HG02840 (cell line): ENCODE data around the gene P2RX2.

Source experiments
- ATAC-seq: cut with Tn5 transposase; IDR thresholded peaks from one replicate; pipeline ENCODE4 v1.9.1; 2021; ENCODE audit warnings: mild to moderate bottlenecking, moderate library complexity, moderate number of reproducible peaks; ENCODE audit not compliant: unreplicated experiment, low FRiP score

Gene P2RX2

DNA sequence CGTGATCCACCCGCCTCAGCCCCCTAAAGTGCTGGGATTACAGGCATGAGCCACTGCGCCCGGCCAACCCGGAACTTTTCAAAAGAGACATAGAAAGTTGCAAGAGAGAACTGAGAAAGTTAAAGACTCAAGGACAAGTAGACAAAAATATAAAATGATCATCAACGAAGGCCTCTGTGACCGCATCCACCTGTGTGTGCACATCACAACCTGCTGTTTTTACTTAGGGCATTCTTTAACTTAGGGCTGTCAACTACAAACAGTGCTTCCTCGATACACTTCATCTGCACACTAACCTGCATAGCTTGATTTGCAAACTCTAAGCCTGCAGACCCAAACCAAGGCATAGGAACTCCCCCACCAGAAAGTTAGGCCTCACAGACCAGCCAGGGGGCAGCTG is 14.8 kb downstream of the P2RX2 start:
- ATAC-seq, result no peak

GRCh38 chr12:132633901-132634300 is 15.3 kb downstream of the P2RX2 start:
- ATAC-seq, result no peak

DNA sequence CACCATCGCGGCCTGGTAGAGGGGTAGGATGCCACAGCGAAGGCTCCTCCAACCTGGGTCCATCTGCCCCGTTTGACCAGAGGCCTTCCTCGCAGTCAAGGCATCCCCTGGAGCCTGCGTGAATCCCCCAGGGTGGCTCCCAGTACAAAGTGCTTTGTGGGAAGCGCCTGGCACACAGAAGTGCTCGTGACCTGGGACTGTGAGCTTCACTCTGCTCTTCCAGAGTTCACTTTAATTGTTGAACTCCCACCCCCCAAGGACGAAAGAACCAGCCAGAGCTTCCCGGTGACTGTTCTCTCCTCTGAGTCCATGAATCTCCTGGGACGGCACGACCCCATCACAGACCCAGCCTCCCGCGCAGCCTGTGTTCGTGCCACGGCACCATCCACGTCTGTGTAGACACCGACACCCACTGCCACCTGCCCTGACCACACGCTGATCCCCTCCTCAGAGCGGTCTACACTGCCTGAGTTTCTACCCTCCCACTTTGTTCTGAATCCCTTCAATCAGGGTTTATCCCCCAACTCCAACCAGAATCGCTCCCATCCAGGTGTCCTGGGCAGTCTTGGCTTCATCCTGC is 15.9 kb downstream of the P2RX2 start:
- no peak for ATAC-seq

- no peak for ATAC-seq
Observed at GRCh38 chr12:132635076-132635955, 16.7 kb downstream of the P2RX2 start.

DNA sequence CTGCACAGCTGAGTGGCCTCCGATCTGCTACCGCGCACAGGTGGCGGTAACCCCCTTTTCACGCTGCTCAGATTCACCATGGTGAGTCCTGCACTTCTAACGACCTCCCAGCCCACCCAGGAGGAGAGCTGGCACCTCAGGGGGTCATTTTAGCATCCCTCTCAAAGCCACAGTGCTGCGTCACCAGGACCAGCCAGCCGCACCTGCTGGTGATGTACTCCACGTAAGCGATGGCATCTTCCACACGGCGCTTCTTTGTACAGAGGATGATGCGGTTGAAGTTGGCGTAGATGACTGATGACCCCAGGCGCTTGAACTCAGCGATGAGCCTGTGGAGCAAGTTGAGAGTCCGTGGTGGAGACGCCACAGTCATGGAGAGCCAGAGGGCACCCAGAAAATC is 19.2 kb downstream of the P2RX2 start:
- no peak for ATAC-seq

GRCh38 chr12:132638541-132639408 is 20.2 kb downstream of the P2RX2 start:
- no peak for ATAC-seq

DNA sequence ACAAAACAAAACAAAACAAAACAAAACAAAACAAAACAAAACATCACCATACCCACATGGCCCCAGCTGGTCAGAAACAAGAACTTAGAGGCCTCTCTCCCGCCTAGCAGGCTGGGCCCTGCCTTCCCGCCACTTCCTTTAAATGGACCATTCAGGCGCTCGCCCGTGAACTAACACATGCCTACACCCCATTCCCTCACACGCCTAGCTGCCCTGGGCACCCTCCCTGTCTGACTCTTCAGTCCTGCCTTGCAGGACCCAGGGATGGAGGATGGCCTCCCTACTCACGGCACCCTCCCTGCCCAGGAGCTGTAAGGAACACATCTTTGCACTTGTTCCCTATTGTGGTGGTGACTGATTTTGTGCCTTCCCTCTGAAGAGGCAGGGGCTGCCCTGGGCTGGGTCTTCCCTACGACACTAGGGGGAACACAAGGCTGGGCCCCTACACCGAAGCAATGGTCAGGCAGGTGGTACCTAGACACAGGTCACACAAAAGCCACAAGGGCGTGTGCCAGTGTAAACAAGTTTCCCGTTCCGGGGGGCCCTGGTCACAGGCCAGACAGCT is 21.5 kb downstream of the P2RX2 start:
- ATAC-seq, result no peak

GRCh38 chr12:132640936-132641335 is 22.4 kb downstream of the P2RX2 start:
- no peak for ATAC-seq

GRCh38 chr12:132641811-132642650 is 23.5 kb downstream of the P2RX2 start:
- ATAC-seq, result no peak

DNA sequence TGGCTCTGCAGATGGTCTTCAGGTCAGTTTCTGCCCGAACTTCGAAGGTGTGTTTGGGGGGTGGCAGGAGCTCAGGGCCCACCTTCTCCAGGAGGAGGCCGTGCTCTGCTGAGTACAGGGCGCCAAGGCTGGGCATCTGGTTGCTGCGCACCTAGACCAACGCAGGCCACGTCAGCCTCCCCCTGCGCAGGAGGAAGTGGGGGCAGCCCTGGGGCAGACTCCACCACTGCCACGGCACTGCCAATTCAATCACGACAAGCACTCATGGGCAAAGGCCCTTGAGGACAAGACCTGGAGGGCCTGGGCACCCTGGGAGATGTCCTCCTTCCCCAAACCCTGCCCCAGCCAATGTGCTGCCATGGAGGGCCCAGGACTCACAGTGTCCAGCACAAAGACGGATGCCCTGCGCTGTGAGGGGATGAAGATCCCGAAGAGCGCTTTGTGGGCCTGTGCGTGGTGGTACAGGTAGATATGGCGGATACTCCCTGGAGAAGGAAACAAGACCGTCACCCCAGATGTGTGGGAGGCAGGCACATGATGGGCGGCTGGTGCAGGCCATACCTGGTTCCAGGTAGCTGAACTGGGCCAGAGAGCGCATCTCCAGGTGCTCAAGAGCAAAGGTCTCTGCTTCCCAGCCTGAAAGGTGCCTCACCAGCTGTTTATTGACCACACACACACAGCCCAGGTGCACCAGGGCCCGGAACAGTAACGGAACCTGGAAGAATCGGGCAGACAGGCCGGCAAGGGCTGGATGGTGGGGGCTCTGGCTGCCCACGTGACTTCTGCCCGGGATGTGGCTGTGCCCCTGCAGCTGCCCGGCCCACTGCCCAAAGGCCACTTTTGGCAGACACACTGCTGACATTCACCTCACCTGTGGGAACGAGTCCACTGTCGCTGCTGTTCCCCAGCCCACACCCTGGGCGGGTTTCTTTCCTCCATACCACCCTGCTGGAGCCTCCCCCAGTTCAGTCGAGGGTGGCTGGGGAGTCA is 24.6 kb downstream of the P2RX2 start:
- no peak for ATAC-seq

GRCh38 chr12:132646850-132647249 is 28.3 kb downstream of the P2RX2 start:
- ATAC-seq, result no peak

GRCh38 chr12:132647858-132648257 is 29.3 kb downstream of the P2RX2 start:
- no peak for ATAC-seq

DNA sequence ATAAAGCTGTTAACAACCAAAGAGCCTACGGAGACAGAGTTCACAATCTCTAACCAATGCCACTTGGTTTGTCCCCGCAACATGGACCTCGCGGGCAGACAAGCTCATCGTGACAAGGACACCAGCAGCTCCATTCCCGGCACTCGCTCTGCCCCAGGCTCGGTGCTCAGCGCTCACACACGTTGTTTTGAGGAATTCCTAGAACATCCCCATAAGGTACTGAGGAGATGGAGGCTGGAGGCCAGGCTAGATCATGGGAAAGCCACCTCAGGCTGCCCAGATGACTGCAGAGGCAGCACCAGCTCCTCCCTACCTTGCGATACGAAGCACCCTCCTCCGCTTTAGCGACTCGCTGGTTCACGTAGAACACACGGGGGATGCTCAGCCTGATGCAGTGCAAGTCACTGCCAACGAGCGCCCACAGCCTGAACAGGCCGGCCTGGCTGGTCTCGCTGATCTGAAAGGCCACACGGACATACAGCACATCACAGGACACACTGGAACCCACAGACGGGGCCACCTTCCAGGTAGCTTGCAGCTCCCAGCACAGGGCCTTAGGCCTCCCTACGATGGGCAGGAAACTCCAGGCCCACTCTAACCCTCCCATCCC is 30.1 kb downstream of the P2RX2 start:
- ATAC-seq, result no peak

- ATAC-seq, result no peak
Observed at GRCh38 chr12:132649226-132649945, 30.8 kb downstream of the P2RX2 start.

DNA sequence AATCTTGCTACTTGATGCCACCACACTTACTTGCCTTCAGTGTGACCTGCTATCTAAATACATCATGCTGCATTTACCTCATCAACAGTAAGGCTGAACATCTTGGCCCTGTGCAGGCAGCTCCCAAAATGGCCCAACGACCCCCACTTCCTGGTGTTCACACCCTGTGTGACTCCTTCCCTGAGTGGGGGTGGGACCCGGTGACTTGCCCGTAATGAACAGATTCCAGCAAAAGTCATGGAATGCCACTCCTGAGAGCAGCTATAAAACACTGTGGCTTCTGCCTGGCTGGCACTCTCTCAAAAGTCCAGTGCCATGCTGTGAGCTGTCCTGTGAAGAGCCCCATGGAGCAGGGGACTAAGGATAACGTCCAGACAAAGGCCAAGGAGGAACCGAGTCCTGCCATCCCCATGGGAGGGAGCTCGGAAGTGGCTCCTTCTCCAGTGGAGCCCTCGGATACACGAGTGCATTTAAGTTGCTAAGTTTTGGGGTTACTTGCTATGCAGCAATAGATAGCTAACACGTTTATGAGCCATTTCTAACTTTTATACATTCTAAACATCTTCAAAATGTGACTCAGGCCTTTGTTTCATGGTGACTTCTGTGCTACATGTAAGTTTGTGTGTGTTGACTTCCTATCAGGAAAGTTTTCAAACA is 33.0 kb downstream of the P2RX2 start:
- no peak for ATAC-seq

GRCh38 chr12:132653567-132654290 is 35.2 kb downstream of the P2RX2 start:
- no peak for ATAC-seq
